AG10803 (cell line): ENCODE measurements around the gene IL22RA2.

Source experiments
- DNase-seq: peaks from one replicate; pipeline ENCODE4 v3.0.0; 2010; ENCODE audit warnings: low read depth
- H3K4me3 ChIP-seq: 2 replicates; pipeline ENCODE4 v1.5.1; 2011; ENCODE audit warnings: mild to moderate bottlenecking, low read length, control low read depth
- CTCF ChIP-seq: conservative IDR thresholded peaks from 2 replicates; pipeline ENCODE4 v1.5.1; 2011; ENCODE audit warnings: mild to moderate bottlenecking, low read length, control low read depth, inconsistent platforms

IL22RA2 gene

DNA sequence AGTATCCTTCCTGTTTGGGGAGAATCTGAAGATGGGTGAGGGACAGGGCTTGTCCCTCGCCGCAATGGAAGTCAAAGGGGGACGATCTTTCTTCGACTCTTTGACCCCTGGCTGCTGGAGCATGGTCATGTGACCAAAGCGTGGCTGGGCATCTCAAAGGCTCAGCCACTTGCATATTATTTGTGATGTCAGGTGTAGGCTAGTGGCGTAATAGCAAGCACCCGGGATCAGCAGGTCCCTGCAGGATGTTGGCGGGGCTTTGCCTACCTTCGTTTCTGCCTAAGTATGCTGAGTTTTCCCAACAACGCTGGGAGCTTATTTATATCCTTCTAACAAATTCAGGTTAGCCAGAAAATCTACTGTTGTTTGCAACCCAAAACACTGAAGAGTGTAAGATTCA lies 78.4 kb downstream of the IL22RA2 start:
- no peak for DNase-seq
- TF ChIP-seq CTCF, result no peak
- H3K4me3 ChIP-seq, result no peak overlapping the region

DNA sequence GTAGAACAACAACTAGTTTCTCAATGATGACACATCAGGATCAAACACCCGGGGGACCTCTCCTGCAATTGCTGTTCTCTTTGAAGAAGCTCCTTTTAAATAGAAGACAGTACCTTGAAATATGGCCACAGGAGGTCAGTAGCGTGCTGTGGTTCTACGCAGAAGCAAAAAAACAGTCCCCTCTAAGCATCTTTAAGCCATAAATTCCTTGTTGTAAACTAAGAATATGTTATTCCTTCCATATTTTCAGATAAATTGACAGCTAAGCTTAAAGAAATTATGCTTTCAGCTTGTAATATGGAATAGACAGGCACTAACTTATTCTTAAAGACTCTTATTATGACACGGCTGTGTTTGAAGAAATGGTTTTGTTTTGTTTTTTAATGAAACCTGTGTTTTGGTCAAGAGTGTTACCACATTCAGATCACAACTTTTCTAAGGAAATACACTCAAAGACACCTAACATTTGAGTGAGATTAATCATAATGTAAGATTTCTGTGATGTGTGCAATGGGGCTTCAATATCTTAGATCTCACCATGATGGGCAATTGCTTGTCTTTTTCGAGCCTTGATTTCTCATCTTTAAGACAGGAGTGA lies 78.9 kb downstream of the IL22RA2 start:
- TF ChIP-seq CTCF, result peak; percentile 81
- DNase-seq, result peak; percentile 70
- H3K4me3 ChIP-seq, result no peak overlapping the region
